SHP77 (cell line): ENCODE measurements around the gene PDGFRA.

Source experiments
- DNase-seq, 2 experiments: peaks; one replicate each; lab custom pipeline; 2025; lab: John Stamatoyannopoulos, UW

The PDGFRA gene

GRCh38 chr4:54255881-54256280, 26.8 kb downstream of the PDGFRA start:
- no peak for DNase-seq

- DNase-seq, result no peak
Measured at GRCh38 chr4:54256491-54257486, 27.7 kb downstream of the PDGFRA start.

DNA sequence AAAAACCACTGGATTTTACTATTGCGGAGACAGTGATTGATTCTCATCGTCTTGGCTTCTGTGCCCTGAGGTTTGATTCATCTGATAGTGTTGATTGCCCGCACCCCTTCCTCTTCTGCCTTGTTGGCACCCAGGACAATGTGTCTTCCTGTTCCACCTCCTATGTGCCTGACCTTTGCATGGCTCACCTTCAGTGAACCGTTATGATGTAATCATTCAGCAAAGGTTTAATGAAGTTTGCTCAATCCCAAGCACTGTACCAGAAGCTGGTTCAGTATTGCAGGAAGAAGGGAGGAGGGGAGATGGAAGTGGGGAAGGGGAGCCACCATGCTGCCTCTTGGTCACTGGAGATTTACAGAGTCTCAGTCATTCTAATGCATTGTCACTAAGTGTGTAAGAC, 36.3 kb downstream of the PDGFRA start:
- no peak for DNase-seq

DNA sequence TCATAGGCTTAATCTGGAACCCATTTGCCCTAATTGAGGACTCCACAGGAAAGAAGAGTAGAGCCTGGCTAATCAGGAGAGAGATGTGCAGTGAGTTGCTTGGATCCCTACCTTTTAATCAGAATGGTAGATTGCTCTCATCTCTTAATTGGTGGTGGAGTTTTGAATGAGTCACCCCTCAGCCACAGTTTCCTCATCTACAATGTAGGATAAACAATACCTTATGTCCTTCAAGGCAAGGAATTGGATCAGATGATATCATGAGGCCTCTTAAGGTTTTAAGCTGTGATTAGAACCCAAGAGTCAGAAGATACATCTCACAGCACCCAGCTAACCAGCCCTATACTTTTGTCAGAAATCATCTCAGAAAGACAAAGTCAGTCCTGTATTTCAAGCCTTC, 39.1 kb downstream of the PDGFRA start:
- DNase-seq, result no peak

GRCh38 chr4:54271464-54271863, 42.4 kb downstream of the PDGFRA start:
- DNase-seq, result no peak

DNA sequence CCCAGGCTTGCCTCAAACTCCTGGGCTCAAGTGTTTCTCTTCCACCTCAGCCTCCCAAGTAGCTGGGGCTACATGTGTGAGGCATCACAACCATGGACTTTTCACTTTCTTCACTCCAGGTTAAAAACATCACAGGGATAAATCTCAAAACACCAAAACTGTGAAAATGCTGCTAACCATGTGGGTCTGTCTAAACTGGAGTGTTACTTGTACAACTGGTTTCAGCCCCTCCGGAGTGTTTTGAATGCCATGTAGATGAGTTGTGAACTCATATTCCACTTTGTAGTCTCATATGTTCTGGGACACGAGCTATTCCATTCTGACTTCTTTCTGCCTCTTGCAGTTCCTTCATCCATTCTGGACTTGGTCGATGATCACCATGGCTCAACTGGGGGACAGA, 43.0 kb downstream of the PDGFRA start:
- no peak for DNase-seq

DNA sequence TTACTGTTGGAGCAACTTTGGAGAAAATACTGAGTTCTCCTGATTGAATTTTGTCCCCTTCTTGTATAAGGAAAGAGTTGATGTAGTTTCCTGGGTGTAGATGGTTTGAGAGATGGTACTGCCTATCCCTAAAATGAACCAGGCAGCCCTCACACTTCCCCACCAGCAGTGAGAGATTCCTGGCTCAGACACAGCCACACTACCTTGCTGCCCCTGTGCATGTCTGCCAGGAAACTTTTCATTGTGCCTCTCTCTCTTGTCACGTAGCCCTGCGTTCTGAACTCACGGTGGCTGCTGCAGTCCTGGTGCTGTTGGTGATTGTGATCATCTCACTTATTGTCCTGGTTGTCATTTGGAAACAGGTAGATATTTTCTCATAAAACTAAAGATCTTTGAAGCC, 45.2 kb downstream of the PDGFRA start:
- DNase-seq, result no peak

GRCh38 chr4:54274795-54275665, 45.9 kb downstream of the PDGFRA start:
- no peak for DNase-seq

DNA sequence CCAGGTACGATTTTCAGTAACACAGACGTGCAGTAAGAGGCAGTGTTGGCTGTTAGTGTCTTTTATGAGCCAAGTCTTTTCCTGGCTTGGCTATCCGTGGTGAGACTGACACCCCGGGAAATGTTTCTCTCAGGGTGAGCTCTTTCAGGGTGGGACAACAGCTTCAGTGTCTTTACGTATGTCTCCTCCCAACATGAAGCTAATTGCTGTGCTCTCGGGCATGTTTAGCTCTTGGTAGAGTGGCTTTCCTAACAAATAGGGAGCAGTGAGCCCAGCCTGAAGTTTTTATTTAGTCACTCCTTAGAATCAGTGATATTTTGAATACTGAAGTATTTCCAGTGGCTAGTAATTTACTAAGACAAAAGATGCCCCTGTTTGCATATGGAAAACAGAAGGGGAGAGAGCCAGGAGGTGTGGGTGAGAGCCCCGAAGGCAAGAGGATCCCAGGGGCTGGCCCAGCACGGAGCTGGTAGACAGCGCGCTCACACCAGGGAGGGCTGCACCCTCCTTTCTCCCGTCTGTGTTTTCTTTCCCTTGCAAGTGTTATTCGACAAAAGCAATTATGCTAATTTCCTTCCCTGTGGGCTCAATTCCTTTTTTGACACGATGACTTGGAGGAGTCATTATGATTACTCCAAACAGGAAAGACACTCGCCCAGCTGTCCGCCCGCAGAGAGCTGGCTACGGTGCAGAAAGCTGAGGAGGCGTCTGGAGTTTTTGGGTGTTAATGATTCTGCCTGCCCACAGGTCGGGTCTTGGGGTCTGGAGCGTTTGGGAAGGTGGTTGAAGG, 47.7 kb downstream of the PDGFRA start:
- no peak for DNase-seq

DNA sequence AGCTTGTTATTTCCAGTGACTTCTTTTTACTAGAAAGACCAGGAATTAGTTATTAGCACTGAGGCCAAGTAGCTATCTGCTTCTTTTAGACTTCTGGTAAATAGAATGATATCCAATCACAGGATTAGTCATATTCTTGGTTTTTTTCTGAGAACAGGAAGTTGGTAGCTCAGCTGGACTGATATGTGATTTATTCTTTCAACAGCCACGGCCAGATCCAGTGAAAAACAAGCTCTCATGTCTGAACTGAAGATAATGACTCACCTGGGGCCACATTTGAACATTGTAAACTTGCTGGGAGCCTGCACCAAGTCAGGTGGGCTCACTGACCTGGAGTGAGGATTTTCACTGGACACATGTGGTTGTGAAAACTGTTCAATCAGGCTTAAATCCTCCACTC, 48.6 kb downstream of the PDGFRA start:
- DNase-seq, result no peak

GRCh38 chr4:54278216-54278615, 49.1 kb downstream of the PDGFRA start:
- no peak for DNase-seq

- no peak for DNase-seq
Measured at GRCh38 chr4:54281054-54281766, 52.1 kb downstream of the PDGFRA start.

GRCh38 chr4:54282837-54283236, 53.7 kb downstream of the PDGFRA start:
- no peak for DNase-seq

DNA sequence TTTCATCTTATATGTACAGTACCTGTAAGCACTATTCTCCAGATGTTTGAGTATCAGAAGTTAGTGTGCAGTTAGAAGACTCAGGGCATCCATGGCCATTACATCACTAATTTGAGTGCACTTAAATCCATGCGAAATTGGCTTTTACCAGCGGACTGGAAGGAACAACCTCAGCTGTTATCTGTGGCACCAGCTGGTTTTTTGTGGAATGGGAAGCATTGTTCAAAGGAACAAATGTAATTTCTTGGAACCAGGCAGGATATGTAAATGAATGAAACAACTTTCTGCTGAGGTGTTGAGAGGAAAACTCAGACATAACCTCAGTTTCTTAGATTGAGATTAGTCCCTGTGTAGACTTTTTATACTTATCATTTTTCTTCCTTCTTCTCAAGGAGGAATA, 60.2 kb downstream of the PDGFRA start:
- no peak for DNase-seq

DNA sequence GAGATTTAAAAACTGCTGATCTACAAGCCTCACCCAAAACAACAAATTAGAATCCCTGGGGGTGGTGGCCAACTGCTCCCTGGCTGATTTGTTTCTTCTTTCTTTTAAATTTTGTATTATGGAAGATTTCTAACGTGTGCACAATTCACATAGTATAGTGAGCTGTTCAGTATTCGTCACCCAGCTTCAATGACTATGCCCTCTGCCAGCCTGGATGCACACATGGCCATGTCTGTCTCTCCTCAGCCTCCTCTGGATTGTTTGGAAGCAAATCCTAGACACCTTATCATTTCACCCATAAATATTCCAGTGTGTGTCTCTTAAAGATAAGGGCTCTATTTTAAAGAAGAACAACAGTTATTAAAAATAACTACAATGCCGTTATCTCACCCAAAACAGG, 61.9 kb downstream of the PDGFRA start:
- DNase-seq, result no peak

GRCh38 chr4:54296548-54297203, 67.6 kb downstream of the PDGFRA start:
- DNase-seq, result no peak

GRCh38 chr4:54308110-54308509, 79.0 kb downstream of the PDGFRA start:
- no peak for DNase-seq

DNA sequence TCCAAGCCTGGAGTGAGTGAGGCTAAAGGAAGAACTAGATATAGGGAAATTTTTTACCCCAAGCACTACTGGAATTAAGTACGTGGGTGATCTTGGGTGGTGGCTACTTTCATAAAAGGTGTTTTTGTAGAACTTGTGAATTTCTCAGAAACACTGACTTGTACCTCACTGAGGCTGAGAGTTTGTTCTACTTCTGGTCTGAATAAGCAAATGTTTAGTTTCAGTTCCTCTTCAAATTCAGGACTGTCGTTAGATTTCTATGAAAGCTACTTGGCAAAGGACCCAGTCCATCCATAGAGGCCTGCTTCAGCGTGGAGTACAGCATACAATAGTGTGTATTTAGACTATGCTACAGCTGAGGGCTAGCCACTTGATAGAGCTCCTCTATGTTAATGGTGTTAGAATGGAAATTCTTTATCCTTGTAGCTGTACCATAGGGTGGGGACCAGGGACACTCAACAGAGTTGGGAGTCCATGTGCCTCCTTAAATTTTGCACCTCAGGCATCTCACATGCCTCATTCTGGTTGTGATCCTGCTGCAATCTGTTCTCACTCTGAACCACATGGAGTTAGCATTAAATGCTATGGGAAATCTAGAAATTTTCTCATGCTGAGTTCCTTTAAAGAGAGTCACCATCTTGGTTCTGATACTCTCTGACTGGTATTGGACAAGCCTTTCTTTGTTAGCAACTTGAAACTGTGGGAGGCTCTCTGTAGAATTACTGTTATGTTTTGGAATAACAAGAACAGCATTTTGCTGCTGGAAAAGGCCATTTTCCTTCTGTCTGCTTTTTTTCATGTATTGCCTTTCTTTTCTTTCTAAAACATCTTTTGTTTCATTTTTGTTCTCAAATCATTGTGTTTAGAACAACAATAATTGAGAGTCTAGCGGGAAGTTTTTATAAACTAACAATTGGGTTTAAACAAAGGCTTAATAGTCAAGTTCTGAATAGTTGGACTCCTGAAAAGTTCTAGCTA, 86.8 kb downstream of the PDGFRA start:
- no peak for DNase-seq

DNA sequence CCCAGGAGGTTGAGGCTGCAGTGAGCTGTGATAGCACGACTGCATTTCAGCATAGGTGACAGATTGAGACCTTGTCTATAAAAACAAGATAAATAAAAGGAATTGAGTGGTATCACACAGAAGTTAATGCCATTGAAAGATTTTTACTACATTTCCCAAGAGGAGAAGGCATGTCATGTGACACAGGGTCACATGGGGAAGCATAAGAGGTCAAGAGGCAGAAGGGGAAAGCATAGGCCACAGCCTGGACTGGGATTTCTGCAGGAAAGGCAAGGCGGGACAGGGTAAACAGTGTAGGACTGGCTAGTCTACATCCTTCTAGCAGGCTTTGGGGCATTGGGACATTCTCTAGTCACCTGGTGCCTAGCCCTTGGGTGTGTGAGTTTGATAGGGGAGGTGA, 88.6 kb downstream of the PDGFRA start:
- DNase-seq, result no peak

DNA sequence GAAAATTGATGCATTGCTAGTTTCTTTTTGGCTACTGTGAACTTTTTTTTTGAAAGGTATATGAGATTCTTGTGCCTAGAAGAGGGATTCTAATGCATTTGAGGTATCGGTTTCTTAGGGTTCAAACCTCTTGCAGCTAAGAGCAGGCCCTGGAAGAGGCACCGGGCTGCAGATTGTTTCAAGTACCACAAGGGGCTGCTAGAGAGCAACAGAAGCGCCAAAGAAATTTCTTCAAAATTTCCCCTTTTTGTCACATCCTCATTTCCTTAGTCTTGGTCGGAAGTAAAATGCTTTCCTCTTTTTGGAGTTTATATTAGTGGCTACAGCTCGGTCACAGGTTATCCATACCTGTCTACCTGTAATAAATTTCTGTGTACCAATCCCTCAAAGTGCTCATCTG, 89.8 kb downstream of the PDGFRA start:
- DNase-seq, result peak; percentile 9 to 50
